Measurements from ENCODE around the gene PIP4K2A.

Gene PIP4K2A

DNA sequence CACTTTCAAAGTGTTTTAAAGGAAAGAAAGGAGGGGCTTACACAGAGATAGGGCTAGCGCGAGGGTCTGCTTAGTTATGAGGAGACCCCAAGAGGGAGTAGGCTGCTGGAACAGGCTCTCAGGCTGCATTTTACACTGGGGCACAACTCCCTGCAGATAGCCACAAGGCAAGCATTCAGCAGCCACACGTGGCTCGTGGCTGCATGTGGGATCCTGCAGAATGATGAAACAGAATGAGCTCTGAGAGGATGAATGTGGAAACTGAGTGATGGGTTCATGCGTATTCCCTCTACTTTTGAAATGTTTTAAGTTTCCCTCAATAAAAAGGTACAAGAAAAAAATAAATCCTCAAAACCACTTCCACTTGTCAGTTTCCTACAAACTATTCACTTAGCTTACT lies 37.0 kb downstream of the PIP4K2A start:
- ChIA-PET POLR2A (no interaction called here), CTCF (no interaction called here)
- TF ChIP-seq SP1 (IDR thresholded peaks at IDR 0.05): no peak
- TF ChIP-seq ARNT (IDR thresholded peaks at IDR 0.05): no peak
- no peak for TF ChIP-seq NFRKB (IDR thresholded peaks at IDR 0.05)
- no peak for TF ChIP-seq FOXM1 (IDR thresholded peaks at IDR 0.05; ENCODE audit: borderline replicate concordance)
- TF ChIP-seq HDGF (IDR thresholded peaks at IDR 0.05; ENCODE audit: borderline replicate concordance): no peak
- TF ChIP-seq, protein P1, sequence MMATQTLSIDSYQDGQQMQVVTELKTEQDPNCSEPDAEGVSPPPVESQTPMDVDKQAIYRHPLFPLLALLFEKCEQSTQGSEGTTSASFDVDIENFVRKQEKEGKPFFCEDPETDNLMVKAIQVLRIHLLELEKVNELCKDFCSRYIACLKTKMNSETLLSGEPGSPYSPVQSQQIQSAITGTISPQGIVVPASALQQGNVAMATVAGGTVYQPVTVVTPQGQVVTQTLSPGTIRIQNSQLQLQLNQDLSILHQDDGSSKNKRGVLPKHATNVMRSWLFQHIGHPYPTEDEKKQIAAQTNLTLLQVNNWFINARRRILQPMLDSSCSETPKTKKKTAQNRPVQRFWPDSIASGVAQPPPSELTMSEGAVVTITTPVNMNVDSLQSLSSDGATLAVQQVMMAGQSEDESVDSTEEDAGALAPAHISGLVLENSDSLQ (IDR thresholded peaks at IDR 0.05): no peak
- no peak for TF ChIP-seq ZNF384 (IDR thresholded peaks at IDR 0.05)
- no peak for TF ChIP-seq TARDBP (IDR thresholded peaks at IDR 0.05)
- no peak for TF ChIP-seq BHLHE40 (IDR thresholded peaks at IDR 0.05; ENCODE audit: borderline replicate concordance)
- no peak for TF ChIP-seq ELF4 (IDR thresholded peaks at IDR 0.05)
- no peak for TF ChIP-seq FOXK2 (IDR thresholded peaks at IDR 0.05)
- no peak for TF ChIP-seq SUZ12 (IDR thresholded peaks at IDR 0.05)
- no peak for TF ChIP-seq L3MBTL2 (conservative IDR thresholded peaks at IDR 0.05)
- DNase-seq (ENCODE audit: extremely low spot score): no peak

DNA sequence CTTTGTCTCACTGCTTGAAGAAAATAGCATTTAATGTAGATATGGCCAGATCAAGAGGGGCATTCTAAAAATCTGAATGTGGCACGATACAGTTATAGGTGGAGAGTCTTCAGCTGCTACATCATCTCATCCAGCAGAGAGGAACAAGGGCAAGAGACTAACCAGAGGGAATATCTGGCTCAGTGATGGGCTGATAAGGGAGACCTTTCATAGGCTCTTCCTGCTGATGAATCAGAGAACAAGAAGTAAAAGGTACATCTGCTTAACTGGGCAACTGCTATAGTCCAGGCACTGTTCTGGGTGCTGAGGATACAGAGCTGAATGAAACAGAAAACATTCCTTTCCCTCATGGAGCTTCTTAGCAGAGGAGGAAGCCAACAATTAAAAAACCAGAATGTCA lies 37.9 kb downstream of the PIP4K2A start:
- ChIA-PET POLR2A (no interaction called here), CTCF (no interaction called here)
- TF ChIP-seq ELF4 (IDR thresholded peaks at IDR 0.05) (no peak), CTBP1 (IDR thresholded peaks at IDR 0.05; ENCODE audit: borderline replicate concordance) (no peak), NFRKB (IDR thresholded peaks at IDR 0.05) (no peak), LEF1 (IDR thresholded peaks at IDR 0.05; ENCODE audit: borderline replicate concordance) (no peak), SUZ12 (IDR thresholded peaks at IDR 0.05) (no peak), ARNT (IDR thresholded peaks at IDR 0.05) (no peak), ZNF384 (IDR thresholded peaks at IDR 0.05) (no peak), SP1 (IDR thresholded peaks at IDR 0.05) (no peak), TARDBP (IDR thresholded peaks at IDR 0.05) (no peak), BHLHE40 (IDR thresholded peaks at IDR 0.05; ENCODE audit: borderline replicate concordance) (no peak), FOXK2 (IDR thresholded peaks at IDR 0.05) (no peak), FOXM1 (IDR thresholded peaks at IDR 0.05; ENCODE audit: borderline replicate concordance) (no peak), L3MBTL2 (conservative IDR thresholded peaks at IDR 0.05) (no peak), FOXA1 (IDR thresholded peaks at IDR 0.05) (no peak), HDGF (IDR thresholded peaks at IDR 0.05; ENCODE audit: borderline replicate concordance) (no peak)
- TF ChIP-seq, protein P1 (IDR thresholded peaks at IDR 0.05): no peak
- DNase-seq (ENCODE audit: extremely low spot score): no peak

DNA sequence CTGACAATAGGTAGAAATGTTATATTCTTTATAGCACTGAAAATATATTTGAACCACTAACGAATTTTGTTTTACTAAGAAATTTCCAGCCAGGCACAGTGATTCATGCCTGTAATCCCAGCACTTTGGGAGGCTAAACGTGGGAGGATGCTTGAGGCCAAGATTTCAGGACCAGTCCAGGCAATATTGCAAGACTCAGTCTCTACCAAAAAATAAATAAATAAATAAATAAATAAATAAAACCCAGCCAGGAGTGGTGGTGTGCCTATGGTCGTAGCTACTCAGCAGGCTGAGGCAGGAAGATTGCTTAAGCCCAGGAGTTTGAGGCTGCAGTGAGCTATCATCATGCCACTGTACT lies 39.8 kb downstream of the PIP4K2A start:
- no peak for TF ChIP-seq SP1 (IDR thresholded peaks at IDR 0.05)
- TF ChIP-seq L3MBTL2 (conservative IDR thresholded peaks at IDR 0.05): no peak
- TF ChIP-seq FOXM1 (IDR thresholded peaks at IDR 0.05; ENCODE audit: borderline replicate concordance): no peak
- TF ChIP-seq LEF1 (IDR thresholded peaks at IDR 0.05; ENCODE audit: borderline replicate concordance): no peak
- TF ChIP-seq, protein P1 (IDR thresholded peaks at IDR 0.05): no peak
- no peak for TF ChIP-seq ELF4 (IDR thresholded peaks at IDR 0.05)
- no peak for TF ChIP-seq TARDBP (IDR thresholded peaks at IDR 0.05)
- TF ChIP-seq BHLHE40 (IDR thresholded peaks at IDR 0.05; ENCODE audit: borderline replicate concordance): no peak
- TF ChIP-seq NFRKB (IDR thresholded peaks at IDR 0.05): no peak
- TF ChIP-seq ARNT (IDR thresholded peaks at IDR 0.05): no peak
- no peak for TF ChIP-seq ZNF384 (IDR thresholded peaks at IDR 0.05)
- TF ChIP-seq HDGF (IDR thresholded peaks at IDR 0.05; ENCODE audit: borderline replicate concordance): no peak
- no peak for TF ChIP-seq FOXA1 (IDR thresholded peaks at IDR 0.05)
- TF ChIP-seq CTBP1 (IDR thresholded peaks at IDR 0.05; ENCODE audit: borderline replicate concordance): no peak
- no peak for TF ChIP-seq SUZ12 (IDR thresholded peaks at IDR 0.05)
- no peak for TF ChIP-seq FOXK2 (IDR thresholded peaks at IDR 0.05)
- no peak for DNase-seq (ENCODE audit: extremely low spot score)
- ChIA-PET POLR2A (no interaction called here), CTCF (no interaction called here)

DNA sequence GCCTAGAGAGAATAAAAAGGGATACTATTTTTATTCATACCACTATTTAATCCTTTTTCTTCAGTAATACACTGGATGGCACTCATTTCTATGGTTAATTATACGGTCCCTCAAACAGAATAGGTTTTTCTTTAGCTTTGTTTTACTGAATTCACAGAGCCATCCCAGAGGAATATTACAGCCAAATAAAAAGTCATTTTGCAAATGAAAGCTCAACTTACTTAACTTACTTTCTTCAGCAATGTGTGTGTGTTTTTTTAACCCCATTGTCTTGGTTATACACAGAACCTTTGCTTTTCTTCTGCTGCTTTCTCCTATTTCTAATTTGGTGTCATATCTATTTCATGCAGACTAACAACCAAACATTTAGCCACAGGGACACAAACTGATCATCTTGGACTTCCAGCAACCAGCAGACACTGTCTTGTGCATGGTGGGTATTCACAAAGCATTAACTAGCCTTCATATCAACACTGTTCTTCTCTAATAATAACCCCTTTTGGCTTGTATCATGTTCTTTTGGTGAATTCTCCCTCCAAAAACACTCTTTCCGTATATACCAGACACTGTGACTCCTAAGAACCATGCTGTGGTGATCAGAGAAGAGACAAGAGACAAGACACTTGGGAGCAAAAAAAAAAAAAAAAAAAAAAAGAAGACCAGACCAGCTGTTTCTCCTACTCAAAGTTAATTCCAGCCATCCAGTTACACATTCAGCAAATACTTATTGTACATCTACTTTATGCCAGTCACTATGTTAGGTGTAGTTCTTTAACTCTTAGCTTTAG lies 40.4 kb downstream of the PIP4K2A start:
- TF ChIP-seq SUZ12 (IDR thresholded peaks at IDR 0.05) (no peak), ARNT (IDR thresholded peaks at IDR 0.05) (no peak), CTBP1 (IDR thresholded peaks at IDR 0.05; ENCODE audit: borderline replicate concordance) (no peak), ZNF384 (IDR thresholded peaks at IDR 0.05) (peak; percentile 61), SP1 (IDR thresholded peaks at IDR 0.05) (no peak), NFRKB (IDR thresholded peaks at IDR 0.05) (no peak)
- TF ChIP-seq, protein P1 (IDR thresholded peaks at IDR 0.05): no peak
- CTCF ChIA-PET: no interaction called here
- POLR2A ChIA-PET: no interaction called here
- DNase-seq (ENCODE audit: extremely low spot score): no peak

DNA sequence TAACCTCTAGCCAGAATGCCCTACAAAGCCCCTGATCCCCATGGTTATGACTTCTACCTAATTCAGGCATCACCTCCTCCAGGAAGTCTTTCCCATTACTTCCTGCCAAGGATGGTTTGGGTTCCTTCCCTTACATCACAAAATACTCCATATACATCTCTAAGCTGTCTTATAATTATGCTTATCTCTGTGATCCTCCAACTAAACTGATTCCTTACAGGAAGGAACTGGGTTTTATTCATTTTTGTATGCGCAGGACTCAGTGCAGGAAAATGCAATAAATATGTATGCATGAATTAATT lies 41.3 kb downstream of the PIP4K2A start:
- CTCF ChIA-PET: no interaction called here
- DNase-seq (ENCODE audit: extremely low spot score): no peak
- POLR2A ChIA-PET: no interaction called here
- TF ChIP-seq CTBP1 (IDR thresholded peaks at IDR 0.05; ENCODE audit: borderline replicate concordance) (no peak), ARNT (IDR thresholded peaks at IDR 0.05) (no peak), LEF1 (IDR thresholded peaks at IDR 0.05; ENCODE audit: borderline replicate concordance) (no peak), BHLHE40 (IDR thresholded peaks at IDR 0.05; ENCODE audit: borderline replicate concordance) (no peak), TARDBP (IDR thresholded peaks at IDR 0.05) (no peak), FOXA1 (IDR thresholded peaks at IDR 0.05) (no peak), SUZ12 (IDR thresholded peaks at IDR 0.05) (no peak), FOXK2 (IDR thresholded peaks at IDR 0.05) (no peak), FOXM1 (IDR thresholded peaks at IDR 0.05; ENCODE audit: borderline replicate concordance) (no peak), SP1 (IDR thresholded peaks at IDR 0.05) (no peak), HDGF (IDR thresholded peaks at IDR 0.05; ENCODE audit: borderline replicate concordance) (no peak), ZNF384 (IDR thresholded peaks at IDR 0.05) (no peak)
- TF ChIP-seq, protein P1 (IDR thresholded peaks at IDR 0.05): no peak

All from HEK293T (cell line).